HEK293 (cell line): Measurements from ENCODE around the gene SPAM1.
"Not testable (repeated sequence)": the region's sequence is repeated elsewhere in the genome, so short reads cannot be mapped to it uniquely, and the experiment has no call there.

Experiments
- CTCF ChIA-PET: fragments of 350-600 bp; formaldehyde crosslinking; extraction: SDS; loops from one replicate; lab custom pipeline; 2021; ENCODE audit warnings: antibody characterized with exemption; lab: Yijun Ruan, JAX
- POLR2A ChIA-PET: fragments of 300-600 bp; formaldehyde crosslinking; extraction: SDS; loops from one replicate; lab custom pipeline; 2020; ENCODE audit warnings: antibody characterized with exemption, inconsistent platforms; lab: Yijun Ruan, JAX
- H3K27ac ChIP-seq: fragments of 200-500 bp; sonication (Bioruptor generic); 2 replicates; pipeline ENCODE4 v1.5.1; 2014; ENCODE audit warnings: low read depth, low read length, control low read depth, inconsistent platforms; ENCODE audit errors: extremely low read depth
- H3K36me3 ChIP-seq, 2 experiments: fragments of 200-500 bp in 1 of 2; sonication (Bioruptor generic) in 1 of 2; 1 replicate in 1 of 2; 2 replicates in 1 of 2; pipeline ENCODE4 v1.5.1; 2014 to 2017; ENCODE audit warnings: inconsistent platforms in 2 of 2, low read length in 2 of 2; ENCODE audit not compliant: control insufficient read depth in 2 of 2, insufficient read depth in 1 of 2
- H3K4me1 ChIP-seq: fragments of 200-500 bp; sonication (Bioruptor generic); 2 replicates; pipeline ENCODE4 v1.5.1; 2014; ENCODE audit warnings: mild to moderate bottlenecking, low read length, inconsistent platforms; ENCODE audit not compliant: control insufficient read depth, insufficient read depth
- H3K4me3 ChIP-seq: 2 replicates; pipeline ENCODE4 v1.5.1; 2011; ENCODE audit warnings: low read depth, mild to moderate bottlenecking, control low read depth, low read length, moderate library complexity
- H3K9me3 ChIP-seq: fragments of 200-500 bp; sonication (Bioruptor generic); 2 replicates; pipeline ENCODE4 v1.5.1; 2014; ENCODE audit warnings: low read depth, low read length, inconsistent platforms; ENCODE audit not compliant: control insufficient read depth, insufficient read depth
- SP3 ChIP-seq: fragments of 450-650 bp; formaldehyde crosslinking; IDR thresholded peaks from 2 replicates; pipeline ENCODE4 v1.5.1; 2016; ENCODE audit warnings: missing biosample characterization, missing genetic modification characterization
- ZNF121 ChIP-seq: fragments of 450-650 bp; formaldehyde crosslinking; IDR thresholded peaks from 2 replicates; pipeline ENCODE4 v1.5.1; 2016; ENCODE audit warnings: missing biosample characterization, missing genetic modification characterization
- ZNF223 ChIP-seq: fragments of 450-650 bp; formaldehyde crosslinking; IDR thresholded peaks from 2 replicates; pipeline ENCODE4 v1.5.1; 2016; ENCODE audit warnings: missing biosample characterization, missing genetic modification characterization
- ZNF302 ChIP-seq: fragments of 450-650 bp; formaldehyde crosslinking; IDR thresholded peaks from 2 replicates; pipeline ENCODE4 v1.5.1; 2016; ENCODE audit warnings: missing biosample characterization, missing genetic modification characterization, low read depth
- ZNF514 ChIP-seq: fragments of 450-650 bp; formaldehyde crosslinking; IDR thresholded peaks from 2 replicates; pipeline ENCODE4 v1.5.1; 2016; ENCODE audit warnings: missing biosample characterization, missing genetic modification characterization
- ZNF549 ChIP-seq: fragments of 450-650 bp; IDR thresholded peaks from 2 replicates; pipeline ENCODE4 v1.5.1; 2018; ENCODE audit warnings: missing biosample characterization, missing genetic modification characterization, mild to moderate bottlenecking, inconsistent platforms, moderate library complexity
- ZNF558 ChIP-seq: fragments of 450-650 bp; formaldehyde crosslinking; IDR thresholded peaks from 2 replicates; pipeline ENCODE4 v1.5.1; 2016; ENCODE audit warnings: missing biosample characterization, missing genetic modification characterization
- ZNF610 ChIP-seq: fragments of 450-650 bp; formaldehyde crosslinking; IDR thresholded peaks from 2 replicates; pipeline ENCODE4 v1.5.1; 2016; ENCODE audit warnings: missing biosample characterization, missing genetic modification characterization, borderline replicate concordance
- ZNF660 ChIP-seq: fragments of 450-650 bp; IDR thresholded peaks from 2 replicates; pipeline ENCODE4 v1.5.1; 2018; ENCODE audit warnings: missing biosample characterization, mild to moderate bottlenecking, missing genetic modification characterization
- ZNF707 ChIP-seq: fragments of 450-650 bp; formaldehyde crosslinking; IDR thresholded peaks from 2 replicates; pipeline ENCODE4 v1.5.1; 2016; ENCODE audit warnings: missing biosample characterization, missing genetic modification characterization
- ZSCAN16 ChIP-seq: fragments of 450-650 bp; formaldehyde crosslinking; IDR thresholded peaks from 2 replicates; pipeline ENCODE4 v1.5.1; 2016; ENCODE audit warnings: missing biosample characterization, missing genetic modification characterization
- ZSCAN23 ChIP-seq: fragments of 450-650 bp; formaldehyde crosslinking; IDR thresholded peaks from 2 replicates; pipeline ENCODE4 v1.5.1; 2016; ENCODE audit warnings: missing biosample characterization, missing genetic modification characterization
- ZSCAN30 ChIP-seq: fragments of 450-650 bp; IDR thresholded peaks from 2 replicates; pipeline ENCODE4 v1.5.1; 2018; ENCODE audit warnings: missing biosample characterization, mild to moderate bottlenecking, missing genetic modification characterization, moderate library complexity
- TF ChIP-seq, protein P1 (sequence below): fragments of 450-650 bp; formaldehyde crosslinking; optimal IDR thresholded peaks from 2 replicates; pipeline ENCODE3; 2016; ENCODE audit warnings: missing biosample characterization, mild to moderate bottlenecking, missing genetic modification characterization
- TF ChIP-seq, protein P2 (sequence below): fragments of 450-650 bp; formaldehyde crosslinking; IDR thresholded peaks from 2 replicates; pipeline ENCODE4 v1.5.1; 2016; ENCODE audit warnings: missing biosample characterization, missing genetic modification characterization
- TF ChIP-seq, protein P3 (sequence below): fragments of 450-650 bp; formaldehyde crosslinking; IDR thresholded peaks from 2 replicates; pipeline ENCODE4 v1.5.1; 2016; ENCODE audit warnings: missing biosample characterization, missing genetic modification characterization
- TF ChIP-seq, protein P4 (sequence below): fragments of 450-650 bp; formaldehyde crosslinking; IDR thresholded peaks from 2 replicates; pipeline ENCODE4 v1.5.1; 2016; ENCODE audit warnings: missing biosample characterization, missing genetic modification characterization, borderline replicate concordance
- TF ChIP-seq, protein P5 (sequence below): fragments of 450-650 bp; formaldehyde crosslinking; IDR thresholded peaks from 2 replicates; pipeline ENCODE4 v1.5.1; 2016; ENCODE audit warnings: missing biosample characterization, missing genetic modification characterization, low read depth
- TF ChIP-seq, protein P6 (sequence below): fragments of 450-650 bp; formaldehyde crosslinking; IDR thresholded peaks from 2 replicates; pipeline ENCODE4 v1.5.1; 2016; ENCODE audit warnings: missing biosample characterization, missing genetic modification characterization
- TF ChIP-seq, protein P7 (sequence below): fragments of 450-650 bp; formaldehyde crosslinking; IDR thresholded peaks from 2 replicates; pipeline ENCODE4 v1.5.1; 2016; ENCODE audit warnings: missing biosample characterization, missing genetic modification characterization

The SPAM1 gene

DNA sequence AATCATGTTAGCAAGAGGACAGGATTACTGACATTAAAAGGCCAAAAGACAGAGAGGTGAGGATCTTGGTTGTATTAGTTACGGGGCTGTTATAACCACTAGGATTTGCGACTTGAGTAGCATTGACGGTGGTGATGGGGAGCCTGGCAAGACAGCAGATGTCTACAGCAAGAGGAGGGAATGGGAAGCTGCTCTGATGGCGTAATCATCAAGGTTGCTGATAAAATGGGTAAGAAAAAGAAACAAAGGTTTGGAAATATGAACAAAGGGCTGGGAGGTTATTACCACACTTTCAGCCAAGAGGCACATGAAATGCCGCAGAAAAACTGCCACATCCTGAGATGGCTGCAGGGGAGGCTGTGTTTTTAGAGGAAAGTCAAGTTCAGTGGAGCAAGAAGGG is 73.9 kb downstream of the SPAM1 start (continued):
- TF ChIP-seq ZNF707 (tag by site-specific recombination) = no peak
- TF ChIP-seq, protein P1, sequence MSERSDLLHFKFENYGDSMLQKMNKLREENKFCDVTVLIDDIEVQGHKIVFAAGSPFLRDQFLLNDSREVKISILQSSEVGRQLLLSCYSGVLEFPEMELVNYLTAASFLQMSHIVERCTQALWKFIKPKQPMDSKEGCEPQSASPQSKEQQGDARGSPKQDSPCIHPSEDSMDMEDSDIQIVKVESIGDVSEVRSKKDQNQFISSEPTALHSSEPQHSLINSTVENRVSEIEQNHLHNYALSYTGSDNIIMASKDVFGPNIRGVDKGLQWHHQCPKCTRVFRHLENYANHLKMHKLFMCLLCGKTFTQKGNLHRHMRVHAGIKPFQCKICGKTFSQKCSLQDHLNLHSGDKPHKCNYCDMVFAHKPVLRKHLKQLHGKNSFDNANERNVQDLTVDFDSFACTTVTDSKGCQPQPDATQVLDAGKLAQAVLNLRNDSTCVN (tag by site-specific recombination) = no peak
- no peak for TF ChIP-seq ZNF558

DNA sequence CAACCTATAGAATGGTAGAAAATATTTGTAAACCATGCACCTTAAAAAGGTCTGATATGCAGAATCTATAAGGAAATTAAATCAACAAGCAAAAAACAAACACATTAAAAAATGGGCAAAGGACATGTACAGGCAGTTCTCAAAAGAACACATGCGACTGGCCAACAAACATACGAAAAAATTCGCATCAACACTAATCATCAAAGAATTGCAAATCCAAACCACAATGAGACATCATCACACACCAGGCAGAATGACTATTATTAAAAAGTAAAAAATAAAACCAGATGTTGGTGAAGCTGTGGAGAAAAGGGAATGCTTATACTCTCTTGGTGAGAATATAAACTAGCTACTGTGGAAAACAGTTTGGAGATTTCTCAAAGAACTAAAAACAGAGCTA is 74.7 kb downstream of the SPAM1 start:
- POLR2A ChIA-PET = no interaction called here
- Histone ChIP-seq H3K36me3 (no peaks in the 10 kb centered on the region), H3K9me3 (no peaks in the 10 kb centered on the region), H3K4me1 (no peaks in the 10 kb centered on the region), H3K4me3 (no peak overlapping the region), H3K27ac (no peak overlapping the region)
- TF ChIP-seq SP3 = no peak
- TF ChIP-seq ZNF610 (tag by site-specific recombination) = no peak
- TF ChIP-seq ZNF549 (tag by site-specific recombination) = no peak
- CTCF ChIA-PET = no interaction called here

DNA sequence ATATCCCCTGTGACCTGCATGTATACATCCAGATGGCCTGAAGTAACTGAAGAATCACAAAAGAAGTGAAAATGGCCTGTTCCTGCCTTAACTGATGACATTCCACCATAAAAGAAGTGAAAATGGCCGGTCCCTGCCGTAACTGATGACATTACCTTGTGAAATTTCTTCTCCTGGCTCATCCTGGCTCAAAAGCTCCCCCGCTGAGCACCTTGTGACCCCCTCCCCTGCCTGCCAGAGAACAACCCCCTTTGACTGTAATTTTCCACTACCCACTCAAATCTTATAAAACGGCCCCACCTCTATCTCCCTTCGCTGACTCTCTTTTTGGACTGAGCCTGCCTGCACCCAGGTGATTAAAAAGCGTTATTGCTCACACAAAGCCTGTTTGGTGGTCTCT is 83.3 kb downstream of the SPAM1 start:
- CTCF ChIA-PET = not testable (repeated sequence)

DNA sequence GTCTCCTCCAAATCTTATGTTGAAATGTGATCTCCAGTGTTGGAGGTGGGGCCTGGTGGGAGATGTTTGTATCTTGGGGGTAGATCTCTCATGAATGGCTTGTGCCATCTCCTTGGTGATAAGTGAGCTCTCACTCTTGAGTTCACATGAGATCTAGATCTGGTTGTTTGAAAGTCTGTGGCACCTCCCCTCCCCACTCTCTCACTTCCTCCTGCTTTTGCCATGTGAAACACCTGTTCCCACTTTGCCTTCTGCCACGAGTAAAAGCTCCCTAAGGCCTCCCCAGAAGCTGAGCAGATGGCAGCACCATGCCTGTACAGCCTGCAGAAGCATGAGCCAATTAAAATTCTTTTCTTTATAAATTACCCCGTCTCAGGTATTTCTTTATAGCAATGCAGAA is 84.3 kb downstream of the SPAM1 start:
- Histone ChIP-seq H3K27ac (no peak overlapping the region), H3K4me1 (no peaks in the 10 kb centered on the region), H3K36me3 (no peaks in the 10 kb centered on the region), H3K9me3 (no peaks in the 10 kb centered on the region), H3K4me3 (no peak overlapping the region)
- ChIA-PET CTCF (no interaction called here), POLR2A (no interaction called here)
- TF ChIP-seq, protein P2, sequence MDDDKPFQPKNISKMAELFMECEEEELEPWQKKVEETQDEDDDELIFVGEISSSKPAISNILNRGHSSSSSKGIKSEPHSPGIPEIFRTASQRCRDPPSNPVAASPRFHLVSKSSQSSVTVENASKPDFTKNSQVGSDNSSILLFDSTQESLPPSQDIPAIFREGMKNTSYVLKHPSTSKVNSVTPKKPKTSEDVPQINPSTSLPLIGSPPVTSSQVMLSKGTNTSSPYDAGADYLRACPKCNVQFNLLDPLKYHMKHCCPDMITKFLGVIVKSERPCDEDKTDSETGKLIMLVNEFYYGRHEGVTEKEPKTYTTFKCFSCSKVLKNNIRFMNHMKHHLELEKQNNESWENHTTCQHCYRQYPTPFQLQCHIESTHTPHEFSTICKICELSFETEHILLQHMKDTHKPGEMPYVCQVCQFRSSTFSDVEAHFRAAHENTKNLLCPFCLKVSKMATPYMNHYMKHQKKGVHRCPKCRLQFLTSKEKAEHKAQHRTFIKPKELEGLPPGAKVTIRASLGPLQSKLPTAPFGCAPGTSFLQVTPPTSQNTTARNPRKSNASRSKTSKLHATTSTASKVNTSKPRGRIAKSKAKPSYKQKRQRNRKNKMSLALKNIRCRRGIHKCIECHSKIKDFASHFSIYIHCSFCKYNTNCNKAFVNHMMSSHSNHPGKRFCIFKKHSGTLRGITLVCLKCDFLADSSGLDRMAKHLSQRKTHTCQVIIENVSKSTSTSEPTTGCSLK = no peak
- TF ChIP-seq, protein P3, sequence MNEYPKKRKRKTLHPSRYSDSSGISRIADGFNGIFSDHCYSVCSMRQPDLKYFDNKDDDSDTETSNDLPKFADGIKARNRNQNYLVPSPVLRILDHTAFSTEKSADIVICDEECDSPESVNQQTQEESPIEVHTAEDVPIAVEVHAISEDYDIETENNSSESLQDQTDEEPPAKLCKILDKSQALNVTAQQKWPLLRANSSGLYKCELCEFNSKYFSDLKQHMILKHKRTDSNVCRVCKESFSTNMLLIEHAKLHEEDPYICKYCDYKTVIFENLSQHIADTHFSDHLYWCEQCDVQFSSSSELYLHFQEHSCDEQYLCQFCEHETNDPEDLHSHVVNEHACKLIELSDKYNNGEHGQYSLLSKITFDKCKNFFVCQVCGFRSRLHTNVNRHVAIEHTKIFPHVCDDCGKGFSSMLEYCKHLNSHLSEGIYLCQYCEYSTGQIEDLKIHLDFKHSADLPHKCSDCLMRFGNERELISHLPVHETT = no peak
- TF ChIP-seq ZSCAN16 (tag by site-specific recombination) = no peak
- no peak for TF ChIP-seq ZSCAN30 (tag by site-specific recombination)
- no peak for TF ChIP-seq ZSCAN23 (tag by site-specific recombination)
- no peak for TF ChIP-seq ZNF302 (tag by site-specific recombination)
- TF ChIP-seq, protein P4, sequence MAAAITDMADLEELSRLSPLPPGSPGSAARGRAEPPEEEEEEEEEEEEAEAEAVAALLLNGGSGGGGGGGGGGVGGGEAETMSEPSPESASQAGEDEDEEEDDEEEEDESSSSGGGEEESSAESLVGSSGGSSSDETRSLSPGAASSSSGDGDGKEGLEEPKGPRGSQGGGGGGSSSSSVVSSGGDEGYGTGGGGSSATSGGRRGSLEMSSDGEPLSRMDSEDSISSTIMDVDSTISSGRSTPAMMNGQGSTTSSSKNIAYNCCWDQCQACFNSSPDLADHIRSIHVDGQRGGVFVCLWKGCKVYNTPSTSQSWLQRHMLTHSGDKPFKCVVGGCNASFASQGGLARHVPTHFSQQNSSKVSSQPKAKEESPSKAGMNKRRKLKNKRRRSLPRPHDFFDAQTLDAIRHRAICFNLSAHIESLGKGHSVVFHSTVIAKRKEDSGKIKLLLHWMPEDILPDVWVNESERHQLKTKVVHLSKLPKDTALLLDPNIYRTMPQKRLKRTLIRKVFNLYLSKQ = no peak
- TF ChIP-seq ZNF121 (tag by site-specific recombination) = no peak
- TF ChIP-seq, protein P5, sequence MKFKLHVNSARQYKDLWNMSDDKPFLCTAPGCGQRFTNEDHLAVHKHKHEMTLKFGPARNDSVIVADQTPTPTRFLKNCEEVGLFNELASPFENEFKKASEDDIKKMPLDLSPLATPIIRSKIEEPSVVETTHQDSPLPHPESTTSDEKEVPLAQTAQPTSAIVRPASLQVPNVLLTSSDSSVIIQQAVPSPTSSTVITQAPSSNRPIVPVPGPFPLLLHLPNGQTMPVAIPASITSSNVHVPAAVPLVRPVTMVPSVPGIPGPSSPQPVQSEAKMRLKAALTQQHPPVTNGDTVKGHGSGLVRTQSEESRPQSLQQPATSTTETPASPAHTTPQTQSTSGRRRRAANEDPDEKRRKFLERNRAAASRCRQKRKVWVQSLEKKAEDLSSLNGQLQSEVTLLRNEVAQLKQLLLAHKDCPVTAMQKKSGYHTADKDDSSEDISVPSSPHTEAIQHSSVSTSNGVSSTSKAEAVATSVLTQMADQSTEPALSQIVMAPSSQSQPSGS = no peak
- TF ChIP-seq, protein P6, sequence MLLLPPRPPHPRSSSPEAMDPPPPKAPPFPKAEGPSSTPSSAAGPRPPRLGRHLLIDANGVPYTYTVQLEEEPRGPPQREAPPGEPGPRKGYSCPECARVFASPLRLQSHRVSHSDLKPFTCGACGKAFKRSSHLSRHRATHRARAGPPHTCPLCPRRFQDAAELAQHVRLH (tag by site-specific recombination) = no peak
- no peak for TF ChIP-seq ZNF660 (tag by site-specific recombination)
- TF ChIP-seq, protein P7, sequence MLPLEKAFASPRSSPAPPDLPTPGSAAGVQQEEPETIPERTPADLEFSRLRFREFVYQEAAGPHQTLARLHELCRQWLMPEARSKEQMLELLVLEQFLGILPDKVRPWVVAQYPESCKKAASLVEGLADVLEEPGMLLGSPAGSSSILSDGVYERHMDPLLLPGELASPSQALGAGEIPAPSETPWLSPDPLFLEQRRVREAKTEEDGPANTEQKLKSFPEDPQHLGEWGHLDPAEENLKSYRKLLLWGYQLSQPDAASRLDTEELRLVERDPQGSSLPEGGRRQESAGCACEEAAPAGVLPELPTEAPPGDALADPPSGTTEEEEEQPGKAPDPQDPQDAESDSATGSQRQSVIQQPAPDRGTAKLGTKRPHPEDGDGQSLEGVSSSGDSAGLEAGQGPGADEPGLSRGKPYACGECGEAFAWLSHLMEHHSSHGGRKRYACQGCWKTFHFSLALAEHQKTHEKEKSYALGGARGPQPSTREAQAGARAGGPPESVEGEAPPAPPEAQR (tag by site-specific recombination) = no peak
- no peak for TF ChIP-seq ZNF223 (tag by site-specific recombination)
- no peak for TF ChIP-seq ZNF514

More for the DNA sequence above, 83.3 kb downstream of the SPAM1 start:
- H3K36me3 ChIP-seq, H3K4me1 ChIP-seq, H3K9me3 ChIP-seq, H3K27ac ChIP-seq, H3K4me3 ChIP-seq: not testable (repeated sequence)
- POLR2A ChIA-PET = interaction anchor here (0.6 kb wide), 1 partner anchor 474 kb away, joined by 3 read pairs; the partner anchor contains the start of gene IQUB
